ENCODE results near the gene TRIM38. TPM values are rescaled to one million over a fixed set of nuclear protein-coding genes. Genes with fewer than 3 reads are reported as not detected.

TRIM38 gene
- total and polyA plus RNA-seq, 8 donors: 1.5 to 5.8 (median 2.5) TPM

GRCh38 chr6:25968769-25969168 lies 6.2 kb downstream of the TRIM38 start:
- Histone ChIP-seq H3K4me3 (no peak overlapping the region), H3K9me3 (no peaks in the 10 kb centered on the region), H3K4me1 (peaks cover 0 to 23% (median 0%) of the 10 kb centered on the region in 3 donors), H3K36me3 (peaks cover 0 to 7% (median 5%) of the 10 kb centered on the region in 3 donors), H3K27me3 (no peaks in the 10 kb centered on the region), H3K27ac (no peak overlapping the region)
- no peak for TF ChIP-seq CTCF (IDR thresholded peaks at IDR 0.05)
- FAIRE-seq: no peak
- ATAC-seq: no peak
- no peak for DNase-seq
- intact Hi-C loops (cut with DNase I): no loop called here

- 96 to 100% methylated on average over 1 of the region's 1 CpG for WGBS, 2 donors
- FAIRE-seq: no peak
- peaks cover 0 to 18% (median 0%) of the 10 kb centered on the region in 3 donors for H3K4me1 ChIP-seq
- no peaks in the 10 kb centered on the region for H3K27me3 ChIP-seq
- H3K4me3 ChIP-seq: no peak overlapping the region
- no peak for DNase-seq
- H3K36me3 ChIP-seq: peaks cover 0 to 20% (median 14%) of the 10 kb centered on the region in 3 donors
- intact Hi-C loops (cut with DNase I): no loop called here
- no peak for TF ChIP-seq CTCF (IDR thresholded peaks at IDR 0.05)
- H3K9me3 ChIP-seq: no peaks in the 10 kb centered on the region
- H3K27ac ChIP-seq: peak overlapping the region in 1 of 4 donors; percentile 26
- ATAC-seq: peak in 3 of 4 donors; percentile 35 to 93 (median 81)
These were observed 8.7 kb downstream of the TRIM38 start for GRCh38 chr6:25971187-25971821.

- no peak for FAIRE-seq
- TF ChIP-seq CTCF (IDR thresholded peaks at IDR 0.05): no peak
- no peak for ATAC-seq
- Histone ChIP-seq H3K9me3 (no peaks in the 10 kb centered on the region), H3K4me3 (no peak overlapping the region), H3K36me3 (peaks cover 0 to 20% (median 14%) of the 10 kb centered on the region in 3 donors), H3K27me3 (no peaks in the 10 kb centered on the region), H3K4me1 (peaks cover 0 to 14% (median 0%) of the 10 kb centered on the region in 3 donors), H3K27ac (no peak overlapping the region)
- intact Hi-C loops (cut with DNase I): no loop called here
- DNase-seq: no peak
- 86 to 94% methylated on average over 1 of the region's 1 CpG for WGBS, 2 donors
These were observed 9.5 kb downstream of the TRIM38 start for GRCh38 chr6:25972128-25972527.

GRCh38 chr6:25972902-25973301 lies 10.3 kb downstream of the TRIM38 start:
- ATAC-seq (no peak), FAIRE-seq (no peak), DNase-seq (no peak)
- Histone ChIP-seq H3K27me3 (no peaks in the 10 kb centered on the region), H3K4me1 (peaks cover 0 to 7% (median 0%) of the 10 kb centered on the region in 3 donors), H3K36me3 (peaks cover 0 to 20% (median 14%) of the 10 kb centered on the region in 3 donors), H3K27ac (no peak overlapping the region), H3K9me3 (no peaks in the 10 kb centered on the region), H3K4me3 (no peak overlapping the region)
- WGBS, 2 donors: 83 to 87% methylated on average over 5 of the region's 5 CpGs
- no peak for TF ChIP-seq CTCF (IDR thresholded peaks at IDR 0.05)
- intact Hi-C loops (cut with DNase I): no loop called here

- DNase-seq: no peak
- peaks cover 0 to 5% (median 0%) of the 10 kb centered on the region in 3 donors for H3K4me1 ChIP-seq
- peak in 1 of 4 donors; percentile 44 for ATAC-seq
- WGBS, 2 donors: 92 to 96% methylated on average over 2 of the region's 2 CpGs
- peaks cover 0 to 20% (median 14%) of the 10 kb centered on the region in 3 donors for H3K36me3 ChIP-seq
- FAIRE-seq: no peak
- no peak for TF ChIP-seq CTCF (IDR thresholded peaks at IDR 0.05)
- H3K9me3 ChIP-seq: no peaks in the 10 kb centered on the region
- intact Hi-C loops (cut with DNase I): no loop called here
- no peaks in the 10 kb centered on the region for H3K27me3 ChIP-seq
- H3K27ac ChIP-seq: no peak overlapping the region
- no peak overlapping the region for H3K4me3 ChIP-seq
These were observed 11.4 kb downstream of the TRIM38 start for GRCh38 chr6:25973923-25974555.

Data from pancreas (tissue), 10 donors.